GM21447 (cell line): Measurements from ENCODE around the gene BAIAP2.

ENCODE experiments used
- ATAC-seq: cut with Tn5 transposase; IDR thresholded peaks from one replicate; pipeline ENCODE4 v1.9.1; 2021; ENCODE audit not compliant: unreplicated experiment

Gene BAIAP2

GRCh38 chr17:81034779-81035520 lies at the start of gene BAIAP2:
BAIAP2 (plus strand) TSS chr17:81035151; CDS start chr17:81035255, 104 bp downstream.
- peak; percentile 56 for ATAC-seq

GRCh38 chr17:80986046-80986445 lies 48.9 kb upstream of the BAIAP2 start:
- ATAC-seq: no peak

GRCh38 chr17:80986816-80987475 lies 48.0 kb upstream of the BAIAP2 start:
- no peak for ATAC-seq

GRCh38 chr17:80987941-80988461 lies 47.0 kb upstream of the BAIAP2 start:
- no peak for ATAC-seq

- ATAC-seq: no peak
Measured at GRCh38 chr17:80989586-80989913, 45.4 kb upstream of the BAIAP2 start.

GRCh38 chr17:80990921-80991644 lies 43.9 kb upstream of the BAIAP2 start:
- ATAC-seq: no peak

- ATAC-seq: no peak
Measured at GRCh38 chr17:80991645-80992076, 43.3 kb upstream of the BAIAP2 start, which contains the start of gene CHMP6. CHMP6 (plus strand) TSS chr17:80991841; CDS start chr17:80991919, 78 bp downstream.

- ATAC-seq: no peak
Measured at GRCh38 chr17:80992077-80992947, 42.6 kb upstream of the BAIAP2 start.

GRCh38 chr17:80992948-80993624 lies 41.9 kb upstream of the BAIAP2 start:
- no peak for ATAC-seq

GRCh38 chr17:80995131-80995530 lies 39.8 kb upstream of the BAIAP2 start:
- ATAC-seq: no peak

GRCh38 chr17:80996422-80997305 lies 38.3 kb upstream of the BAIAP2 start:
- ATAC-seq: no peak

GRCh38 chr17:80997424-80998117 lies 37.4 kb upstream of the BAIAP2 start:
- no peak for ATAC-seq

GRCh38 chr17:80998118-80998747 lies 36.7 kb upstream of the BAIAP2 start:
- ATAC-seq: no peak

GRCh38 chr17:80998748-80999535 lies 36.0 kb upstream of the BAIAP2 start:
- ATAC-seq: no peak

GRCh38 chr17:80999536-81000333 lies 35.2 kb upstream of the BAIAP2 start:
- ATAC-seq: no peak

GRCh38 chr17:81000334-81000630 lies 34.7 kb upstream of the BAIAP2 start:
- no peak for ATAC-seq
